ENCODE measurements around the gene CTTNBP2.

The CTTNBP2 gene

DNA sequence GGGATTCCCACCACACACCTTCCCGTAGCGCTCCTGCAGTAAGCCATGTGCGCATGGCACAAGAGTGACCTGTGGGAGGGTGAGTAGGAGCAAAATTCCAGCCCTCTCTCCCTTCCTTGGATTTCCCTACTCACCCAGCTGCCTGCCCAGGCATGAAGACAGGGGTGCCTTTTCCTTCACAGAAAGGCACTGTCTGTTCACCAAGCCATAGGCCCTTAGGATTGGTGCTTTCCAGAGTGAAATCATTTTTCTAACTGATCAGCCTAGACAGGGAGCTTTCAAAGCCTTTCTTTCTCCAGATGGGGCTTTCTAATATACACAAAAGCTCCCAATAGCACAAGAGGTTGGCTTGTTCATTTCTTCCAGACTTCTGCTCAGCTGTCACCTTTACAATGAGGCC lies 79.7 kb downstream of the CTTNBP2 start:
- Histone ChIP-seq H3K9ac (ENCODE audit: low read length) (no peak overlapping the region), H3F3A (ENCODE audit: insufficient read depth, low read length) (no peaks in the 10 kb centered on the region), H4K20me1 (ENCODE audit: insufficient read depth, low read length) (no peaks in the 10 kb centered on the region), H3K4me3 (ENCODE audit: low read length) (no peak overlapping the region), H3K9me2 (replicated peaks; ENCODE audit: insufficient read depth, low read length) (no peaks in the 10 kb centered on the region), H3K79me2 (ENCODE audit: low read length) (no peaks in the 10 kb centered on the region), H3K27ac (ENCODE audit: low read length) (no peak overlapping the region), H3K36me3 (replicated peaks; ENCODE audit: insufficient read depth, low read length) (no peaks in the 10 kb centered on the region), H3K27me3 (replicated peaks; ENCODE audit: insufficient read depth, low read length) (no peaks in the 10 kb centered on the region), H3K4me2 (ENCODE audit: low read depth, low read length) (no peak overlapping the region), H2AFZ (ENCODE audit: low read length) (no peak overlapping the region), H3K9me3 (replicated peaks; ENCODE audit: insufficient read depth, low read length) (no peaks in the 10 kb centered on the region), H3K4me1 (ENCODE audit: low read length) (no peaks in the 10 kb centered on the region)
- TF ChIP-seq EZH2phosphoT487 (IDR thresholded peaks at IDR 0.05; ENCODE audit: low read length): no peak
- TF ChIP-seq, protein P1, sequence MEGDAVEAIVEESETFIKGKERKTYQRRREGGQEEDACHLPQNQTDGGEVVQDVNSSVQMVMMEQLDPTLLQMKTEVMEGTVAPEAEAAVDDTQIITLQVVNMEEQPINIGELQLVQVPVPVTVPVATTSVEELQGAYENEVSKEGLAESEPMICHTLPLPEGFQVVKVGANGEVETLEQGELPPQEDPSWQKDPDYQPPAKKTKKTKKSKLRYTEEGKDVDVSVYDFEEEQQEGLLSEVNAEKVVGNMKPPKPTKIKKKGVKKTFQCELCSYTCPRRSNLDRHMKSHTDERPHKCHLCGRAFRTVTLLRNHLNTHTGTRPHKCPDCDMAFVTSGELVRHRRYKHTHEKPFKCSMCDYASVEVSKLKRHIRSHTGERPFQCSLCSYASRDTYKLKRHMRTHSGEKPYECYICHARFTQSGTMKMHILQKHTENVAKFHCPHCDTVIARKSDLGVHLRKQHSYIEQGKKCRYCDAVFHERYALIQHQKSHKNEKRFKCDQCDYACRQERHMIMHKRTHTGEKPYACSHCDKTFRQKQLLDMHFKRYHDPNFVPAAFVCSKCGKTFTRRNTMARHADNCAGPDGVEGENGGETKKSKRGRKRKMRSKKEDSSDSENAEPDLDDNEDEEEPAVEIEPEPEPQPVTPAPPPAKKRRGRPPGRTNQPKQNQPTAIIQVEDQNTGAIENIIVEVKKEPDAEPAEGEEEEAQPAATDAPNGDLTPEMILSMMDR (IDR thresholded peaks at IDR 0.05; ENCODE audit: low read length): no peak
- TF ChIP-seq EZH2 (optimal IDR thresholded peaks at IDR 0.05; ENCODE audit: low read depth, low read length): no peak
- DNase-seq: no peak

- DNase-seq: no peak
Observed at GRCh38 chr7:117791877-117792780, 81.1 kb downstream of the CTTNBP2 start.

GRCh38 chr7:117790731-117791130 lies 82.5 kb downstream of the CTTNBP2 start:
- H3K4me2 ChIP-seq (ENCODE audit: low read depth, low read length): no peak overlapping the region
- no peaks in the 10 kb centered on the region for H3K79me2 ChIP-seq (ENCODE audit: low read length)
- no peaks in the 10 kb centered on the region for H3K9me2 ChIP-seq (replicated peaks; ENCODE audit: insufficient read depth, low read length)
- H3K4me3 ChIP-seq (ENCODE audit: low read length): no peak overlapping the region
- H2AFZ ChIP-seq (ENCODE audit: low read length): no peak overlapping the region
- TF ChIP-seq EZH2phosphoT487 (IDR thresholded peaks at IDR 0.05; ENCODE audit: low read length): no peak
- no peak for TF ChIP-seq EZH2 (optimal IDR thresholded peaks at IDR 0.05; ENCODE audit: low read depth, low read length)
- TF ChIP-seq, protein P1 (IDR thresholded peaks at IDR 0.05; ENCODE audit: low read length): no peak
- no peaks in the 10 kb centered on the region for H3K9me3 ChIP-seq (replicated peaks; ENCODE audit: insufficient read depth, low read length)
- H3K4me1 ChIP-seq (ENCODE audit: low read length): no peaks in the 10 kb centered on the region
- H3K27me3 ChIP-seq (replicated peaks; ENCODE audit: insufficient read depth, low read length): no peaks in the 10 kb centered on the region
- no peak for DNase-seq
- H4K20me1 ChIP-seq (ENCODE audit: insufficient read depth, low read length): no peaks in the 10 kb centered on the region
- H3F3A ChIP-seq (ENCODE audit: insufficient read depth, low read length): no peaks in the 10 kb centered on the region
- no peaks in the 10 kb centered on the region for H3K36me3 ChIP-seq (replicated peaks; ENCODE audit: insufficient read depth, low read length)
- H3K27ac ChIP-seq (ENCODE audit: low read length): no peak overlapping the region
- no peak overlapping the region for H3K9ac ChIP-seq (ENCODE audit: low read length)

More at GRCh38 chr7:117791877-117792780, 81.1 kb downstream of the CTTNBP2 start:
- no peak overlapping the region for H3K9ac ChIP-seq (ENCODE audit: low read length)
- no peaks in the 10 kb centered on the region for H4K20me1 ChIP-seq (ENCODE audit: insufficient read depth, low read length)
- H3K79me2 ChIP-seq (ENCODE audit: low read length): no peaks in the 10 kb centered on the region
- no peaks in the 10 kb centered on the region for H3K36me3 ChIP-seq (replicated peaks; ENCODE audit: insufficient read depth, low read length)
- H2AFZ ChIP-seq (ENCODE audit: low read length): no peak overlapping the region
- no peak for TF ChIP-seq EZH2phosphoT487 (IDR thresholded peaks at IDR 0.05; ENCODE audit: low read length)
- TF ChIP-seq, protein P1 (IDR thresholded peaks at IDR 0.05; ENCODE audit: low read length): no peak
- no peak for TF ChIP-seq EZH2 (optimal IDR thresholded peaks at IDR 0.05; ENCODE audit: low read depth, low read length)
- H3K27ac ChIP-seq (ENCODE audit: low read length): no peak overlapping the region
- H3K4me2 ChIP-seq (ENCODE audit: low read depth, low read length): no peak overlapping the region
- no peak overlapping the region for H3K4me3 ChIP-seq (ENCODE audit: low read length)
- H3K4me1 ChIP-seq (ENCODE audit: low read length): no peaks in the 10 kb centered on the region
- no peaks in the 10 kb centered on the region for H3K9me3 ChIP-seq (replicated peaks; ENCODE audit: insufficient read depth, low read length)
- H3K9me2 ChIP-seq (replicated peaks; ENCODE audit: insufficient read depth, low read length): no peaks in the 10 kb centered on the region
- H3K27me3 ChIP-seq (replicated peaks; ENCODE audit: insufficient read depth, low read length): no peaks in the 10 kb centered on the region
- no peaks in the 10 kb centered on the region for H3F3A ChIP-seq (ENCODE audit: insufficient read depth, low read length)
